GM18867 (cell line): Measurements from ENCODE around the gene ITGB5.

Experiments used
- ATAC-seq: cut with Tn5 transposase; IDR thresholded peaks from one replicate; pipeline ENCODE4 v1.9.1; 2021; ENCODE audit warnings: mild to moderate bottlenecking, moderate library complexity; ENCODE audit not compliant: unreplicated experiment

The ITGB5 gene

DNA sequence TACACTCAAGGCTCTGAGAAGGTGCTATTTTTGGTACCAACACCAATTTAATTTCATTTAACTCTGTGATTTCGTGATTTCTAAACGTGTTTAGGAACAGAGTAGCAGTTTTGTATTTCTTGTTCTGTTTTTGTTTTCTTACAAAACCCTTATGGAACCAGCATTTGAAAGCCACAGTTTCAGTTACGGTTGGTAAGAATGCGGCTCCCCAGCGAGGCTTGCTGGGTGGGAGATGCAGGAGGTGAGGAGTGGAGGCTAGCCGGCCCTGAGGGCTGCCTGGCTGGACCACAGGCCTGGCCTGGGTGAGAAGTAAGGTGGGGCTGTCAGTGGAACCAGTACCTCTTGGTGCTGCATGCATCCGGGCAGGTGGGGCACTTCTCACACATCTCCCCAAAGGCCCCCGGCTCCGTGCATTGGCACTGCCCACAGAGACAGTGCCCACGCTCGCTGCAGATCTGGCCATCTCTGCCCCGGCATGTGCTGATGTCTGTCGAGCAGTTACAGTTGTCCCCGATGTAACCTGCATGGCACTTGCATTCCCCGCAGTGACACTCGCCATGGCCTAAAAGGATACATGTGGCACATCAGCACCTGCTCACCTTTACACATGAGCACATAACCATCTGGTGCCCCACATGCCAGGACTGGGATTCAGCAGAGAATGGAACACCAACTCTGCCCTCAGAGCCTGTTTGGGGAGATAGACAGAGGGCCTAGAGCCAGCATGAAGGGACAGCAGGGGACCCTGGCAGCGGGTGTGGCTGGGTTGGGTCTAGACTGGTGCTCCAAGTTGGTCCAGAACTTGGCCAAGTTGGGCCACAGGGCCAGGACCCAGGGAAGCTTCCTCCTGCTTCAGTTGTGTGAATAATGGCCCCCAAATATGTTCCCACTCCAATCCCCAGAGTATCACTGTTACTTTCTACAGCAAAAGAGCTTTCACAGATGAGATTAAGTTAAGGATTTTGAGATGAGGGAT lies 113.5 kb downstream of the ITGB5 start:
- no peak for ATAC-seq

DNA sequence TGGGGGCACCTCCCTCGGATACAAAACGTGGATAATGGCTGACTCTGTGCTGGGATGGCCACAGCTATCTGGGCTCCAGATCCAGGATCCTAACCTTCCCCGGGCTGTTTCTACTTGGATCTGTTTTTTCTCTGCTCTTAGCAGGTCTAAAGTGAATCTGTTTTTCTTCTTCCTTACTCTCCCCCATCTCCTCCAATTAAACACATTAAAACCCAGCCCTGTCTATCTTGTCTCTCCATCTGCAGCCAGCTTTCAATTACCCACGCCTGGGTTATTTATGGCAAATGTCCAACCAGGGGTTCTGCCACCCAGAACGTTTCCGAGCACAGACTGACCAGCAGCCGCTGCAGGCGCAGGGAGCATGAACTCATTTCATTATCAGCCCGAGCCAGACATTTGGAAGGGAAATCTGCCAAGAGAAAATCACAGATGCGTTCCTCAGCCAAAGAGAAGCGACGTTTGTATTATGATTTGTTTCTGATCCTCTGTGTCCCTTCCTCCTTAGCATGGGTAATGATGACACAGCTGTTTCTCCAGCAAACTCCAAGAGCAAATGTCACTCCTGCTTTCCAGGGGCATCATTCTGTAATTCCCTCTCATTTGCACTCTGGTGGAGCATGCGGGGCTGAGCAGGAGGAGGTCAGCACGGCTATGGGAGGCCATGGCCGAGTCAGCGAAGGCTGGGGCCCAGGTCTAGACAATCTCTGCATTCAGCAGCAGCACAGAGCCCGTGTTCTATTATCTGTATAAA lies 114.9 kb downstream of the ITGB5 start:
- ATAC-seq = no peak

- ATAC-seq = no peak
These were observed 116.1 kb downstream of the ITGB5 start for GRCh38 chr3:124771083-124771445.

DNA sequence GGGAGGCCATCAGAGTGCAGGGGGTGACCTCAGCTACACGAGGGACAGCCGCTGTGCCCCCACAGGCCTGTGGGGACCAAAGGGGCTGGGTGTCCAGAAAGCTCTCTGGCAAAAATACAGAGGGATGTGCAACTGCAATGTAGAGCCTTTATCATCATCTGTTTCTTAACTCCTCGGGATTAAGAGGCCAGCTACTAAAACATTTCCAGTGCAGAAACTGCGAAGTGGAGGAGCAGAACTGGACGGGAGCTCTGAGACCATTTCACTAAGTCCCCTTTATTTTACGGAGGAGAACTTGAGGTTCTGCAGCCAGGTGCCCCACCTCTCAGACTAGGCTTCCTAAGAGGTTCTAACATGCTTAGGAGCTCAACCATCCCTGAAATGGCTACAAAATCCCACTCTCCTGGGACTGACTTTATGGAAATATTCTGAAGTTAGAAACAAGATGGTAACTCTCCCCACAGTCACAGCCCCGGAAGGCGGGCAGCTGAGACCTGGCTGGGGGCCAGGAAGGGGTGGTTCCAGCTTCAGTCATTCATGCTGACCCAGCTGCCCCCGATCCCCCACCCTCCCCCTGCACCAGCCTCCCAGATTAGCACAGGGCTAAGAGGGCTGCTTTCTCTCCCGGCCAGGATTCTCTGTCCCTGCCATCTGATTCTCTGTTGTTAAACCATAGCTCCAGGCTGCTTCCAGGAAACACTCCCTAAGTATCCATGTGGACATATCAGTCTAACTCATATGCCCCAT lies 116.7 kb downstream of the ITGB5 start:
- ATAC-seq = no peak

DNA sequence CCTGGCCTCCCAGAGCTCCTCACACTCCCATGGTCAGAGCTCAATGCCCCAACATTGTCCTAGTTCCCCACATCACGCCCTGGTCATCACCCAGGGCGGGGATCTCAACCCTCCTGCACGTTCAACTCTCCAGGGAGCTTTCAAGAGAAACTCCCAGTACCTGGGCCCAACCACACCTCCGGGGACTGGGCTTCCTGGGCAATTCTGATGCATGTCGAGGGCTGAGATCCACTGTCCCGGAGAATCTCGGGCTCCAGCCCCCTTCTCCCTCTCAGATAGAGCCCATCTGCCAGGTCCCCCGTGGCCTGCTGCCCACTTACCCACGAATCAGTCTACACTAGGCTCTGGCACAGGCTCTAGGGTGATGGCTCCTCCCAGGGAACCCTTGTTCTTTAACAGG lies 117.7 kb downstream of the ITGB5 start:
- ATAC-seq = no peak

- ATAC-seq = no peak
These were observed 118.4 kb downstream of the ITGB5 start for GRCh38 chr3:124768812-124769211.

DNA sequence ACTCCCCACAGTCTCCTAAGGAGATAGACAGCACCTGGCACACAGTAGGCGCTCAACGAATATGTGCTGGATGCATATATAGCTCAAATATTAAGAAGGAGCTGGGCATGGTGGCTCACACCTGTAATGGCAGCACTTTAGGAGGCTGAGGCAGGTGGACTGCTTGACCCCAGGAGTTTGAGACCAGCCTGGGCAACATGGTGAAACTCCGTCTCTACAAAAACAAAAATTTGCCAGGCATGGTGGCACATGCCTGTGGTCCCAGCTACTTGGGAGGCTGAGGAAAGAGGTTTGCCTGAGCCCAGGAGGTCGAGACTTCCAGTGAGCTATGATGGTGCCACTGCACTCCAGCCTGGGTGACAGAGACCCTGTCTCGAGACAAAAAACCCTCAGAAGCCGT lies 119.5 kb downstream of the ITGB5 start:
- ATAC-seq = no peak

DNA sequence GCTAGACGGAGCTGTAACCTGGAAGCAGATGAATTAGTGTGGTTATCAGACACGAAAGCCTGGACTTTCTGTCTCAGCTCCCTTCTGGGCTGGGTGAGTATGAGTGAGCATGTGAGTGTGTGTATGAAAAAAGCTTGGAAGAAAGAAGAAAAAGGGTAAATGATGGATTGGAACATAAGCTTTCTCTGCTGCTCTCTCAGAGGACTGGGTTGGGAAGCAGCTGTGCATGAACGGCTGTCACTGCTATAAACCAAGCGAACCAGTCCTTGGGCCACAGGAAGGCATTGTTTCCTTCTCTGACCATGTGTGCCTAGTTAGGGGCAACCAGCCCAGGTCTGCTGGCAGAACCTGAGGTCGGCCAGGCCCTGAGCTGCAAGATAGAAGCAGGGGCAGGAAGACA lies 119.9 kb downstream of the ITGB5 start:
- ATAC-seq = no peak

GRCh38 chr3:124766113-124767095 lies 120.8 kb downstream of the ITGB5 start:
- ATAC-seq = no peak

- no peak for ATAC-seq
These were observed 121.8 kb downstream of the ITGB5 start for GRCh38 chr3:124765197-124765840.

DNA sequence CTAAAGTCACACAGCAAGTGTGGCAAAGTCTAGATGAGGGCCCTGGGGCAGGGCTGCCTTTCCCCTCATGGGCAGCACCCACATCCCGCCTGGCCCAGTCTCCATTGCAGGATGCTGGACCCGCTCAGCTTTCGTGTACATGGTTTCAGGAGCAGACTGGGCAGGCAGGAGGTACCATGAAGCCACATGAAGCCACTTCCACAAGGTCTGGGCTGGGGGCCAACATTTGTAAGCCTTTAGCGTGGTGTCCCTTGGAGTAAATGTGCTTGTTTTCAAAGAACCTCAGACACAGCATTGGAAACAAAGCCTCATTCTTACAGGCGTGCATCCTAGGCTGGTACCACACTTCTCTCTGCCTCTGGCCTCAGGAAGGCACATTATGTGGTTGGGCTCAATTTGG lies 122.4 kb downstream of the ITGB5 start:
- no peak for ATAC-seq

- ATAC-seq = no peak
These were observed 123.4 kb downstream of the ITGB5 start for GRCh38 chr3:124763644-124764358.

- no peak for ATAC-seq
These were observed 124.0 kb downstream of the ITGB5 start for GRCh38 chr3:124763206-124763605.

GRCh38 chr3:124762661-124763011 lies 124.5 kb downstream of the ITGB5 start:
- ATAC-seq = no peak

- ATAC-seq = no peak
These were observed 125.1 kb downstream of the ITGB5 start for GRCh38 chr3:124761935-124762660.

GRCh38 chr3:124761250-124761796 lies 125.8 kb downstream of the ITGB5 start:
- ATAC-seq = no peak

GRCh38 chr3:124760601-124761000 lies 126.6 kb downstream of the ITGB5 start:
- no peak for ATAC-seq
